Testis (tissue), 3 donors: ENCODE data around the gene RAPGEF5. TPM values are rescaled to one million over a fixed set of nuclear protein-coding genes. Genes with fewer than 3 reads are reported as not detected.

Experiments
- DNase-seq: peaks from one replicate; pipeline ENCODE4 v3.0.0-alpha.2; 2019
- H3K27ac ChIP-seq, 2 donors: fragments of 200-600 bp; sonication (generic); one replicate each; pipeline ENCODE4 v1.5.1; 2019
- H3K27me3 ChIP-seq: fragments of 200-600 bp; sonication (generic); one replicate; pipeline ENCODE4 v1.5.1; 2019
- H3K36me3 ChIP-seq: fragments of 200-600 bp; sonication (generic); one replicate; pipeline ENCODE4 v1.5.1; 2017; ENCODE audit warnings: low read depth; ENCODE audit errors: missing control alignments
- H3K4me1 ChIP-seq: fragments of 200-600 bp; sonication (generic); one replicate; pipeline ENCODE4 v1.5.1; 2019
- H3K4me3 ChIP-seq, 2 donors: fragments of 200-600 bp; sonication (generic); one replicate each; pipeline ENCODE4 v1.5.1; 2017 to 2019
- H3K9me3 ChIP-seq: fragments of 200-600 bp; sonication (generic); one replicate; pipeline ENCODE4 v1.5.1; 2017
- CTCF ChIP-seq, 3 experiments: fragments of 450-650 bp in 2 of 3; fragments of 200-600 bp in 1 of 3; sonication (generic) in 1 of 3; IDR thresholded peaks; one replicate each; pipeline ENCODE4 v1.5.1; 2016 to 2019; ENCODE audit warnings: antibody characterized with exemption in 3 of 3, mild to moderate bottlenecking in 2 of 3, moderate library complexity in 1 of 3
- POLR2A ChIP-seq: fragments of 450-650 bp; IDR thresholded peaks from one replicate; pipeline ENCODE4 v1.6.1; 2017; ENCODE audit warnings: antibody characterized with exemption, mild to moderate bottlenecking, moderate library complexity
- WGBS, 2 donors: methylation state at CpG; one replicate each; pipeline ENCODE4 v1.1.5; 2018; 5-methylcytosine and 5-hydroxymethylcytosine counted together
- intact Hi-C: fragments of 100-400 bp; cut with DNase I; formaldehyde crosslinking; loops from one replicate; pipeline ENCODE4 v1.15.1; 2023; ENCODE audit warnings: low total_unique reads
- polyA plus RNA-seq: library from polyadenylated mRNA; stranded (reverse); fragments of 350-450 nt; fragmentation: Illumina TruSeq; extraction: RNeasy Lipid Tissue Mini Kit (QIAGEN cat#74804); gene quantifications from one replicate; pipeline ENCODE4 v1.2.3, GENCODE V29; 2014; ENCODE audit warnings: low read depth, low replicate concordance; ENCODE audit not compliant: insufficient read depth
- total RNA-seq, 2 donors: library from RNA; depleted of rRNA; stranded (reverse); fragments of >200 nt; gene quantifications; one replicate each; pipeline ENCODE4 v1.2.3, GENCODE V29; 2016

Gene RAPGEF5
- total and polyA plus RNA-seq, 3 donors from 2014 or later: 16.8 to 67.5 (median 63.8) TPM

GRCh38 chr7:22214000-22214399 is 143.0 kb downstream of the RAPGEF5 start:
- peak overlapping the region; percentile 40 to 85 for H3K27ac ChIP-seq
- 75 to 86% methylated on average over 3 of the region's 3 CpGs for WGBS, 2 donors

GRCh38 chr7:22213081-22213480 is 143.9 kb downstream of the RAPGEF5 start:
- Histone ChIP-seq H3K9me3 (no peaks in the 10 kb centered on the region), H3K27ac (peak overlapping the region; percentile 40 to 85), H3K27me3 (no peaks in the 10 kb centered on the region), H3K36me3 (no peaks in the 10 kb centered on the region), H3K4me1 (peaks cover 44% of the 10 kb centered on the region), H3K4me3 (no peak overlapping the region)
- no peak for DNase-seq
- no peak for TF ChIP-seq POLR2A
- TF ChIP-seq CTCF (IDR thresholded peaks at IDR 0.05): no peak
- intact Hi-C loops: no loop called here
- 40 to 58% methylated on average over 2 of the region's 2 CpGs for WGBS, 2 donors

More at GRCh38 chr7:22214000-22214399, 143.0 kb downstream of the RAPGEF5 start:
- no peaks in the 10 kb centered on the region for H3K36me3 ChIP-seq
- intact Hi-C loops: no loop called here
- DNase-seq: no peak
- H3K9me3 ChIP-seq: no peaks in the 10 kb centered on the region
- H3K27me3 ChIP-seq: no peaks in the 10 kb centered on the region
- H3K4me3 ChIP-seq: no peak overlapping the region
- TF ChIP-seq POLR2A: no peak
- no peak for TF ChIP-seq CTCF (IDR thresholded peaks at IDR 0.05)
- peaks cover 46% of the 10 kb centered on the region for H3K4me1 ChIP-seq

GRCh38 chr7:22210967-22211366 is 146.0 kb downstream of the RAPGEF5 start:
- peak overlapping the region in 1 of 2 donors; percentile 55 for H3K27ac ChIP-seq
- peaks cover 41% of the 10 kb centered on the region for H3K4me1 ChIP-seq
- no peaks in the 10 kb centered on the region for H3K9me3 ChIP-seq
- intact Hi-C loops: no loop called here
- no peak overlapping the region for H3K4me3 ChIP-seq
- DNase-seq: no peak
- no peaks in the 10 kb centered on the region for H3K27me3 ChIP-seq
- WGBS, 2 donors: 72 to 76% methylated on average over 2 of the region's 2 CpGs
- TF ChIP-seq CTCF (IDR thresholded peaks at IDR 0.05) (no peak), POLR2A (no peak)
- no peaks in the 10 kb centered on the region for H3K36me3 ChIP-seq

GRCh38 chr7:22210355-22210754 is 146.6 kb downstream of the RAPGEF5 start:
- H3K27ac ChIP-seq: peak overlapping the region in 1 of 2 donors; percentile 55

More at GRCh38 chr7:22210355-22210754, 146.6 kb downstream of the RAPGEF5 start:
- Histone ChIP-seq H3K36me3 (no peaks in the 10 kb centered on the region), H3K27me3 (no peaks in the 10 kb centered on the region), H3K4me3 (no peak overlapping the region), H3K9me3 (no peaks in the 10 kb centered on the region), H3K4me1 (peaks cover 39% of the 10 kb centered on the region)
- no peak for DNase-seq
- no peak for TF ChIP-seq CTCF (IDR thresholded peaks at IDR 0.05)
- TF ChIP-seq POLR2A: no peak
- WGBS, 2 donors: 55 to 56% methylated on average over 3 of the region's 3 CpGs
- intact Hi-C loops: no loop called here
